GM18526 (cell line): Measurements from ENCODE around the gene PLCB4.

ENCODE experiments used
- POLR2A ChIP-seq: IDR thresholded peaks from 3 replicates; pipeline ENCODE4 v1.6.1; 2011; ENCODE audit not compliant: insufficient read length; ENCODE audit errors: extremely low read depth

PLCB4 gene

GRCh38 chr20:9422321-9423057, 353.6 kb downstream of the PLCB4 start:
- no peak for TF ChIP-seq POLR2A

GRCh38 chr20:9424551-9424950, 355.7 kb downstream of the PLCB4 start:
- TF ChIP-seq POLR2A, result no peak

GRCh38 chr20:9427430-9428291, 358.8 kb downstream of the PLCB4 start:
- TF ChIP-seq POLR2A, result no peak

GRCh38 chr20:9428292-9428607, 359.4 kb downstream of the PLCB4 start:
- TF ChIP-seq POLR2A, result no peak

- no peak for TF ChIP-seq POLR2A
Observed at GRCh38 chr20:9439806-9440205, 370.9 kb downstream of the PLCB4 start.

GRCh38 chr20:9440892-9441291, 372.0 kb downstream of the PLCB4 start:
- no peak for TF ChIP-seq POLR2A

- TF ChIP-seq POLR2A, result no peak
Observed at GRCh38 chr20:9441948-9442347, 373.1 kb downstream of the PLCB4 start.

- TF ChIP-seq POLR2A, result no peak
Observed at GRCh38 chr20:9442858-9443257, 374.0 kb downstream of the PLCB4 start.

GRCh38 chr20:9444921-9445320, 376.0 kb downstream of the PLCB4 start:
- no peak for TF ChIP-seq POLR2A

- TF ChIP-seq POLR2A, result no peak
Observed at GRCh38 chr20:9447182-9447581, 378.3 kb downstream of the PLCB4 start.

GRCh38 chr20:9453201-9453600, 384.3 kb downstream of the PLCB4 start:
- no peak for TF ChIP-seq POLR2A

GRCh38 chr20:9454791-9455190, 385.9 kb downstream of the PLCB4 start:
- no peak for TF ChIP-seq POLR2A

- no peak for TF ChIP-seq POLR2A
Observed at GRCh38 chr20:9457136-9457535, 388.2 kb downstream of the PLCB4 start.

GRCh38 chr20:9458138-9458796, 389.4 kb downstream of the PLCB4 start:
- no peak for TF ChIP-seq POLR2A

- no peak for TF ChIP-seq POLR2A
Observed at GRCh38 chr20:9460518-9460917, 391.6 kb downstream of the PLCB4 start.

GRCh38 chr20:9467995-9468394, 399.1 kb downstream of the PLCB4 start:
- TF ChIP-seq POLR2A, result no peak
